Activated B cell treated with CpG ODN at 0.5 μM for 24 hours (primary cell): ENCODE measurements around the gene PFDN6. TPM values are rescaled to one million over a fixed set of nuclear protein-coding genes. Genes with fewer than 3 reads are reported as not detected.

ENCODE experiments used
- ATAC-seq: fragments of 200-7000 bp; cut with Tn5 transposase; one replicate; pipeline ENCODE4 v1.10.0; 2021; ENCODE audit warnings: low read depth, mild to moderate bottlenecking, moderate library complexity
- CTCF ChIA-PET: fragments of 350-600 bp; sonication (Branson Sonifier 250); formaldehyde crosslinking; loops from one replicate; lab custom pipeline; 2021; ENCODE audit warnings: antibody characterized with exemption; lab: Charles Lee
- POLR2A ChIA-PET: fragments of 350-600 bp; sonication (Branson Sonifier 250); formaldehyde crosslinking; loops from one replicate; lab custom pipeline; 2021; ENCODE audit warnings: antibody characterized with exemption; lab: Charles Lee
- DNase-seq: peaks from one replicate; pipeline ENCODE4 v3.0.0; 2022
- H3K27ac Mint-ChIP-seq: one replicate; pipeline ENCODE4 v1.8.0; 2020; ENCODE audit warnings: mixed read lengths
- H3K27me3 Mint-ChIP-seq: one replicate; pipeline ENCODE4 v1.8.0; 2021; ENCODE audit warnings: mixed read lengths
- H3K36me3 Mint-ChIP-seq: one replicate; pipeline ENCODE4 v1.8.0; 2021; ENCODE audit warnings: low read depth, mixed read lengths
- H3K4me1 Mint-ChIP-seq: one replicate; pipeline ENCODE4 v1.8.0; 2021; ENCODE audit warnings: mixed read lengths
- H3K4me3 Mint-ChIP-seq: one replicate; pipeline ENCODE4 v1.8.0; 2020; ENCODE audit warnings: mild to moderate bottlenecking, mixed read lengths
- H3K9me3 Mint-ChIP-seq: one replicate; pipeline ENCODE4 v1.8.0; 2020; ENCODE audit warnings: mixed read lengths
- intact Hi-C: fragments of 100-400 bp; cut with micrococcal nuclease; formaldehyde crosslinking; loops from one replicate; pipeline ENCODE4 v1.15.1; 2024
- total RNA-seq: library from RNA; stranded (reverse); gene quantifications from 2 replicates; pipeline ENCODE4 v1.2.3, GENCODE V29; 2022
- TF ChIP-seq, protein P1 (sequence below): fragments of 200-600 bp; IDR thresholded peaks from one replicate; pipeline ENCODE4 v1.8.0; 2022; ENCODE audit warnings: antibody characterized with exemption, mild to moderate bottlenecking

PFDN6 gene
- total RNA-seq, 1 donor from 2014 or later: 82.8 TPM

DNA sequence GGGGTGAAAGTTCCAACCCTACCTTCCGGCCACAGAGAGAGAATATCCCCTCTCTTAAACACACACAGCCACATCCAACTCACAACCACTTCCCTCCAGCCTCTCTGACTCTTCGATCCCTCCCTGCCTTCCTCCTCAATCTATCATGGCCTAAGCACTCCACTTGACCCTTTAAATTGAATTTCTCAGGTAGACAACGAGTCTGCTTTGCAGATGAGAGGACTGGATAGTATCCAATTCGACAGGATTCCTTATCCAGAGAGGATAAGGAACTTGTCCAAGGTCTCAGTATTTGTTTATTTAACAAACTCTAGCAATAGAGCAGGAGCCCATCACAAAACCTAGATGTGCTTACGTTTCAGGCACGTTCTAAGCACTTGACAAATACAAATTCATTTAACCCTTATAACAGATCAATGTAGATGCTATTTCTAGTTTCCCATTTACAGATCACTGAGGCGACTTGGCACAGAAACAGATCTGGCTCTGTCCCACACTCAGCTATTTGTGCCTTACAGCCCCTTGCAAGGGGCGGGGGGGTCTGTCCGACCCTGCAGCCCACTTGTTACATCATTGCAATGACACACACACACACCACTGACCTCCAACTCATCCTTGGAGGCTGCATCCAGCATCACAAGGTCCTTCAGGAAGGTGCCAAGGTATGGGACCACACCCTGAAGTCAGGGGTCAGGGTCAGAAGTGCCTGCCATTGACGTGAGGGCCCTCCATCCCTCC lies 4.9 kb downstream of the PFDN6 start:
- intact Hi-C loops: no loop called here
- Mint-ChIP-seq H3K9me3 (no peaks in the 10 kb centered on the region), H3K27ac (peak overlapping the region; percentile 18), H3K27me3 (no peaks in the 10 kb centered on the region), H3K4me3 (no peak overlapping the region), H3K4me1 (peaks cover 38% of the 10 kb centered on the region), H3K36me3 (peaks cover 77% of the 10 kb centered on the region)
- DNase-seq (no peak), ATAC-seq (no peak)
- CTCF ChIA-PET: no interaction called here
- POLR2A ChIA-PET: interaction anchor here (4.0 kb wide), 1 partner anchor 17 kb away, joined by 31 read pairs; the partner anchor contains the start of gene B3GALT4
- TF ChIP-seq, protein P1, sequence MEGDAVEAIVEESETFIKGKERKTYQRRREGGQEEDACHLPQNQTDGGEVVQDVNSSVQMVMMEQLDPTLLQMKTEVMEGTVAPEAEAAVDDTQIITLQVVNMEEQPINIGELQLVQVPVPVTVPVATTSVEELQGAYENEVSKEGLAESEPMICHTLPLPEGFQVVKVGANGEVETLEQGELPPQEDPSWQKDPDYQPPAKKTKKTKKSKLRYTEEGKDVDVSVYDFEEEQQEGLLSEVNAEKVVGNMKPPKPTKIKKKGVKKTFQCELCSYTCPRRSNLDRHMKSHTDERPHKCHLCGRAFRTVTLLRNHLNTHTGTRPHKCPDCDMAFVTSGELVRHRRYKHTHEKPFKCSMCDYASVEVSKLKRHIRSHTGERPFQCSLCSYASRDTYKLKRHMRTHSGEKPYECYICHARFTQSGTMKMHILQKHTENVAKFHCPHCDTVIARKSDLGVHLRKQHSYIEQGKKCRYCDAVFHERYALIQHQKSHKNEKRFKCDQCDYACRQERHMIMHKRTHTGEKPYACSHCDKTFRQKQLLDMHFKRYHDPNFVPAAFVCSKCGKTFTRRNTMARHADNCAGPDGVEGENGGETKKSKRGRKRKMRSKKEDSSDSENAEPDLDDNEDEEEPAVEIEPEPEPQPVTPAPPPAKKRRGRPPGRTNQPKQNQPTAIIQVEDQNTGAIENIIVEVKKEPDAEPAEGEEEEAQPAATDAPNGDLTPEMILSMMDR: no peak

DNA sequence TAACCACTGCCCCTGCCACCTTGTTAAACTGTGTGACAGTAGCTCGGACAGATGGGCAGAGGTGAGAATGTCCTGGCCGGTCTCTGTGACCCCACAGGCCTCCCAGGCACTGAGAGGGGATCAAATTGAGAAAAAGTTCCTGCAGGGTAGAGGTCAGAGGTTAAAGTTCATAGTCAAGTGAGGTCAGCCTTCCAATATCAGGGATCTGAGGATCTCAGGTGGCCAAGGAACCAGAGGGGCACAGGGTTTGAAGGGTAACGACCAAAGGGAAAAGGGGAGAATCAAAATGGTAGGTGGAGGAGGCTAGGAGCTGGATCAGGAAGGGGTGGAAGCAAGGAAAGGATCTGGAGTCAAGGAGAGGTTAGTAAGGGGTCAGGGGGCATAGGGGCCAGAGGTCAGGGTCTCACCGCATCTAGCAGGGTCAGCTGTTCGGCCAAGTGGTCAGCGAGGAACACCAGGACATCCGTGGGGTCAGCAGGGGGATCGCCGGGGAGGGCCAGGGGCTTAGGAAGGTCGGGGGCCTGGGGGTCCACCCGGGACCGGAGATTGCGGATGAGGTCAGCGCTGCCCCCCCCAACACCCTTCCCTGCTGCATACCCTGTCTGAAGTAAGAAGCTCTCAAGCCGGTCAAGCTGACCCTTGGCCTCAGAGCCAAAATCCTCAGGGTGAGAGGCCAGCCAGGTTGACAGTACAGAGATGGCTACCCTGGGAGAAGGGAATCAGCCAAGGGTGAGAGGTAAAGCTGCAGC lies 6.4 kb downstream of the PFDN6 start:
- Mint-ChIP-seq H3K27me3 (no peaks in the 10 kb centered on the region), H3K36me3 (peaks cover 79% of the 10 kb centered on the region), H3K4me1 (peaks cover 33% of the 10 kb centered on the region), H3K9me3 (no peaks in the 10 kb centered on the region), H3K27ac (peak overlapping the region; percentile 13), H3K4me3 (no peak overlapping the region)
- POLR2A ChIA-PET: interaction anchor here (2.8 to 4.5 kb wide), 3 partner anchors 18 to 47 kb away, joined by 10 to 54 read pairs (median 31); partner anchors contain the start of genes B3GALT4, RPS18 and VPS52
- DNase-seq (no peak), ATAC-seq (no peak)
- CTCF ChIA-PET: no interaction called here
- TF ChIP-seq, protein P1: no peak
- intact Hi-C loops: loop anchor here (5.0 kb wide), 2 partner anchors 132 to 133 kb away; no protein-coding TSS in a partner anchor

DNA sequence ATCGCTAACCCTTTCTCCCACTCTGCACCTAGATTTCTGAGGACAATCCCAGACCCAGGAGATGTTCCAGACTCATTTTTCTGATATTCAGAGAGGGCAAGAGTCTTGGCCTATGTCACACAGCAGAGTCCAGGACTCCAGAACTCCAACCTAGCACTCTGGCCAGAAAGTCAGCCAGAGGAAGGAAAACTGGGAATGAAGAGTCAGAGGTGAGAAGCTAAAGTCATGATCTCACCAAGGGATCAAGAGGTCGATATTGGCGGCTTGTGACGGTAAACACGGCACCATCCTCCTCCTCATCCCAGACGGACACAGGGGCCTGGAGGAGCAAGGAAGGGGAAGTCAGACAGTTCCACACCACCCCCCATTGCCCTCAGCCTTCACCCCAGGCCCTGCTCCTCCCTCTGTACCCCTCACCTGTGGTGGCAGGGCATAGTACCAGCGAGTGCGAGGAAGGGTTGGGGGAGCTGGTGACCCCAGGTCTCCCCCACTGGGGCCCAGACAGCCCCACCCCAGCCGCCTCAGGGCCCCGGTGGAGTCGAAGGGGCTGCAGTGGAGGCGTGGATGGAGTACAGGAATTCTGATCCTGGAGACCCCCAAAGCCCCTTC lies 7.5 kb downstream of the PFDN6 start:
- TF ChIP-seq, protein P1: no peak
- ChIA-PET POLR2A (interaction anchor here (0.6 to 5.3 kb wide), 11 partner anchors 8 to 326 kb away, joined by 3 to 84 read pairs (median 19); partner anchors contain the start of genes B3GALT4, PFDN6, RPS18 and TAPBP), CTCF (interaction anchor here (1.4 to 1.6 kb wide), 3 partner anchors 8 to 48 kb away, joined by 3 to 10 read pairs (median 4); partner anchors contain the start of genes B3GALT4, PFDN6 and WDR46)
- DNase-seq (no peak), ATAC-seq (no peak)
- peak overlapping the region; percentile 96 for H3K4me3 Mint-ChIP-seq
- H3K36me3 Mint-ChIP-seq: peaks cover 79% of the 10 kb centered on the region
- H3K9me3 Mint-ChIP-seq: no peaks in the 10 kb centered on the region
- H3K27me3 Mint-ChIP-seq: no peaks in the 10 kb centered on the region
- H3K4me1 Mint-ChIP-seq: peaks cover 31% of the 10 kb centered on the region
- H3K27ac Mint-ChIP-seq: peak overlapping the region; percentile 83
- intact Hi-C loops: loop anchor here (5.0 kb wide), 2 partner anchors 130 to 135 kb away; no protein-coding TSS in a partner anchor

DNA sequence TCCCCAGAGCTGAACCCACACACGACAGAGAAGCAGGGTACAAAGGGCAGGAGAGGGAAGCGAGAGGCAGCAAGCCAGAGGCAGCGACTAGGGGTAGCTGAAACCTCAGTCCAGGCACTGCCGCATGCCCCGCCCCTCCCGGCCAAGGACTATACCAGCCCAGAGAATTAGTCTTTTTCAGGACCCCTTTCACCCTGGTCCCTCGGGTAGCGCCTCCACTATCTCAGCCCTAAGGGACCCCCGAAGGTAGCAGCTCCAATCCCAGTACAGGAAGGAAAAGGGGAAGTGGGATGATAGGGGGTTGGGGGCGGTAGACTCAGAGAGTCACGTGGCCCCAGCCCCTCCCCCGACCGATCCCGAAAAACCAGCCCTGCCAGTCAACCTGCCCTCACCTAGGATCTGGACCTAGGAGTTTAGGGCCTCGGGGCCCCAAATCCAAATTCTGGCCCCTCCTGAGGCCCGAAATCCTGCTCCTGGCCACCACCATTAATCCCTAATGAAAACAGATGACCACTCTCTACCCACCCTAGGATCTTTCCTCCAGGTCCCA lies 8.1 kb downstream of the PFDN6 start:
- no peaks in the 10 kb centered on the region for H3K27me3 Mint-ChIP-seq
- peak overlapping the region; percentile 83 for H3K27ac Mint-ChIP-seq
- peak; percentile 9 for ATAC-seq
- ChIA-PET CTCF (interaction anchor here (1.4 to 1.6 kb wide), 3 partner anchors 8 to 47 kb away, joined by 3 to 10 read pairs (median 4); partner anchors contain the start of genes B3GALT4, PFDN6 and WDR46), POLR2A (interaction anchor here (0.6 to 5.3 kb wide), 13 partner anchors 8 to 1102 kb away, joined by 3 to 84 read pairs (median 19); partner anchors contain the start of genes B3GALT4, PFDN6, RPS18 and RXRB)
- H3K4me1 Mint-ChIP-seq: peaks cover 31% of the 10 kb centered on the region
- TF ChIP-seq, protein P1: no peak
- DNase-seq: peak; percentile 45
- peak overlapping the region; percentile 96 for H3K4me3 Mint-ChIP-seq
- intact Hi-C loops: loop anchor here (5.0 kb wide), 2 partner anchors 130 to 135 kb away; no protein-coding TSS in a partner anchor
- H3K9me3 Mint-ChIP-seq: no peaks in the 10 kb centered on the region
- peaks cover 79% of the 10 kb centered on the region for H3K36me3 Mint-ChIP-seq
